Panc1 (cell line): ENCODE data around the gene PRKCG. TPM values are rescaled to one million over a fixed set of nuclear protein-coding genes. Genes with fewer than 3 reads are reported as not detected.

ENCODE experiments used
- ATAC-seq: fragments of 200-7000 bp; cut with Tn5 transposase; 2 replicates; pipeline ENCODE4 v1.9.1; 2020; ENCODE audit warnings: mild to moderate bottlenecking, moderate library complexity
- BruUV-seq: library from RNA; stranded (reverse); fragments of 400-500 nt; replicated peaks from 2 replicates; lab custom pipeline; 2021; lab: Mats Ljungman, UMichigan
- CTCF ChIA-PET: fragments of 300-600 bp; sonication (Branson Sonifier 250); formaldehyde crosslinking; loops from one replicate; lab custom pipeline; 2022; ENCODE audit warnings: antibody characterized with exemption; lab: Charles Lee
- POLR2A ChIA-PET: fragments of 300-600 bp; sonication (Branson Sonifier 250); formaldehyde crosslinking; loops from one replicate; lab custom pipeline; 2022; ENCODE audit warnings: antibody characterized with exemption; lab: Charles Lee
- DNase-seq: peaks from one replicate; pipeline ENCODE4 v3.0.0-alpha.2; 2010; ENCODE audit warnings: low read depth, low spot score
- H3K27ac ChIP-seq: 2 replicates; pipeline ENCODE4 v1.5.1; 2011; ENCODE audit warnings: mild to moderate bottlenecking, low read length, inconsistent platforms
- H3K27me3 ChIP-seq: fragments of 200-500 bp; sonication (Bioruptor generic); 2 replicates; pipeline ENCODE4 v1.6.0; 2014; ENCODE audit warnings: low read length, inconsistent platforms; ENCODE audit not compliant: control insufficient read depth, insufficient read depth
- H3K36me3 ChIP-seq: fragments of 200-500 bp; sonication (Bioruptor generic); 2 replicates; pipeline ENCODE4 v1.5.1; 2014; ENCODE audit warnings: inconsistent platforms, mild to moderate bottlenecking, low read length, moderate library complexity; ENCODE audit not compliant: control insufficient read depth, insufficient read depth
- H3K4me1 ChIP-seq: 2 replicates; pipeline ENCODE4 v1.5.1; 2011; ENCODE audit warnings: inconsistent platforms, mild to moderate bottlenecking, low read length, moderate library complexity; ENCODE audit not compliant: control insufficient read depth, insufficient read depth
- H3K4me3 ChIP-seq, 2 experiments: 2 replicates each; pipeline ENCODE4 v1.5.1; 2011 to 2012; ENCODE audit warnings: low read depth in 2 of 2, low read length in 2 of 2, mild to moderate bottlenecking in 2 of 2, inconsistent platforms in 1 of 2, moderate library complexity in 1 of 2
- H3K9me3 ChIP-seq: fragments of 200-500 bp; sonication (Bioruptor generic); 2 replicates; pipeline ENCODE4 v1.5.1; 2014; ENCODE audit warnings: low read depth, mild to moderate bottlenecking, inconsistent platforms, low read length, moderate library complexity; ENCODE audit not compliant: control insufficient read depth, insufficient read depth
- POLR2AphosphoS5 ChIP-seq: IDR thresholded peaks from 2 replicates; pipeline ENCODE4 v1.6.1; 2012; ENCODE audit warnings: mild to moderate bottlenecking, low read depth, low read length, moderate library complexity
- SIN3A ChIP-seq: IDR thresholded peaks from 2 replicates; pipeline ENCODE4 v1.6.1; 2012; ENCODE audit warnings: low read depth, mild to moderate bottlenecking, low read length, moderate library complexity, borderline replicate concordance; ENCODE audit not compliant: insufficient read depth
- TCF7L2 ChIP-seq: IDR thresholded peaks from 2 replicates; pipeline ENCODE4 v1.6.1; 2011; ENCODE audit warnings: mild to moderate bottlenecking, low read depth, low read length, inconsistent platforms
- in situ Hi-C: cut with HindIII; loops from 2 replicates; pipeline ENCODE4 v1.10.0; 2016; ENCODE audit warnings: low sequenced_read_pairs, low pct_unique_long_range_greater_than_20kb
- intact Hi-C: fragments of 100-400 bp; cut with micrococcal nuclease; formaldehyde crosslinking; loops from one replicate; pipeline ENCODE4 v1.10.0; 2022; ENCODE audit not compliant: unreplicated experiment
- total RNA-seq: library from RNA; stranded (reverse); gene quantifications from one replicate; pipeline ENCODE4 v1.2.1, GENCODE V29; 2021; ENCODE audit not compliant: unreplicated experiment
- TF ChIP-seq, protein P1 (sequence below), 2 experiments: IDR thresholded peaks; 2 replicates each; pipeline ENCODE4 v1.6.1; 2011 to 2012; ENCODE audit warnings: low read depth in 2 of 2, control low read depth in 1 of 2, low read length in 1 of 2, mild to moderate bottlenecking in 1 of 2, moderate library complexity in 1 of 2; ENCODE audit not compliant: insufficient read depth in 1 of 2
- TF ChIP-seq, protein P2 (sequence below): fragments of 450-650 bp; IDR thresholded peaks from 2 replicates; pipeline ENCODE4 v1.5.1; 2017; ENCODE audit warnings: mild to moderate bottlenecking

Gene PRKCG
- total RNA-seq, 1 experiment from 2014 or later, result 2.5 TPM

DNA sequence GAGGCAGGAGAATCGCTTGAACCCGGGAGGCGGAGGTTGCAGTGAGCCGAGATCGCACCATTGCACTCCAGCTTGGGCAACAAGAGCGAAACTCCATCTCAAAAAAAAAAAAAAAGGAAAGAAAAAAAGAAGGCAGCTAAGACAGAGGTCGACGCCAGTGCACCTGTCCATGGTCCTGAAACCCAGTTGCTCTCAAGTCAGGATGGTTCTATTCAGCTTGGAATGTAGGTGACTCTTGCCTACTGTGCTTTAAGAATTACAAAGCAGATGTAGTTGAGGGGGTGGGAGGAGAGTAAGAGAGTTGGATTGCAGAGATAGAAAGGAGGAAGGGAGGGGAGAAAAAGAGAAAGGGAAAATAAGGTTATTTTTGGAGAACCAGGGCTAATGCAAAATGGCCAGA, 45.7 kb downstream of the PRKCG start:
- Histone ChIP-seq H3K4me1 (no peaks in the 10 kb centered on the region), H3K9me3 (no peaks in the 10 kb centered on the region), H3K4me3 (no peak overlapping the region), H3K36me3 (no peaks in the 10 kb centered on the region), H3K27ac (no peak overlapping the region), H3K27me3 (no peaks in the 10 kb centered on the region)
- no TSS peak for BruUV-seq
- peak; percentile 78 for ATAC-seq
- no peak for DNase-seq
- intact Hi-C loops, result no loop called here
- ChIA-PET POLR2A (no interaction called here), CTCF (no interaction called here)
- in situ Hi-C loops, result no loop called here
- TF ChIP-seq POLR2AphosphoS5 (no peak), TCF7L2 (no peak), SIN3A (no peak)
- TF ChIP-seq, protein P1, sequence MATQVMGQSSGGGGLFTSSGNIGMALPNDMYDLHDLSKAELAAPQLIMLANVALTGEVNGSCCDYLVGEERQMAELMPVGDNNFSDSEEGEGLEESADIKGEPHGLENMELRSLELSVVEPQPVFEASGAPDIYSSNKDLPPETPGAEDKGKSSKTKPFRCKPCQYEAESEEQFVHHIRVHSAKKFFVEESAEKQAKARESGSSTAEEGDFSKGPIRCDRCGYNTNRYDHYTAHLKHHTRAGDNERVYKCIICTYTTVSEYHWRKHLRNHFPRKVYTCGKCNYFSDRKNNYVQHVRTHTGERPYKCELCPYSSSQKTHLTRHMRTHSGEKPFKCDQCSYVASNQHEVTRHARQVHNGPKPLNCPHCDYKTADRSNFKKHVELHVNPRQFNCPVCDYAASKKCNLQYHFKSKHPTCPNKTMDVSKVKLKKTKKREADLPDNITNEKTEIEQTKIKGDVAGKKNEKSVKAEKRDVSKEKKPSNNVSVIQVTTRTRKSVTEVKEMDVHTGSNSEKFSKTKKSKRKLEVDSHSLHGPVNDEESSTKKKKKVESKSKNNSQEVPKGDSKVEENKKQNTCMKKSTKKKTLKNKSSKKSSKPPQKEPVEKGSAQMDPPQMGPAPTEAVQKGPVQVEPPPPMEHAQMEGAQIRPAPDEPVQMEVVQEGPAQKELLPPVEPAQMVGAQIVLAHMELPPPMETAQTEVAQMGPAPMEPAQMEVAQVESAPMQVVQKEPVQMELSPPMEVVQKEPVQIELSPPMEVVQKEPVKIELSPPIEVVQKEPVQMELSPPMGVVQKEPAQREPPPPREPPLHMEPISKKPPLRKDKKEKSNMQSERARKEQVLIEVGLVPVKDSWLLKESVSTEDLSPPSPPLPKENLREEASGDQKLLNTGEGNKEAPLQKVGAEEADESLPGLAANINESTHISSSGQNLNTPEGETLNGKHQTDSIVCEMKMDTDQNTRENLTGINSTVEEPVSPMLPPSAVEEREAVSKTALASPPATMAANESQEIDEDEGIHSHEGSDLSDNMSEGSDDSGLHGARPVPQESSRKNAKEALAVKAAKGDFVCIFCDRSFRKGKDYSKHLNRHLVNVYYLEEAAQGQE (IDR thresholded peaks at IDR 0.05; ENCODE audit: insufficient read depth in 1 of 2, low read depth in 2 of 2, low read length in 1 of 2), result peak; percentile 95 to 98
- TF ChIP-seq, protein P2, sequence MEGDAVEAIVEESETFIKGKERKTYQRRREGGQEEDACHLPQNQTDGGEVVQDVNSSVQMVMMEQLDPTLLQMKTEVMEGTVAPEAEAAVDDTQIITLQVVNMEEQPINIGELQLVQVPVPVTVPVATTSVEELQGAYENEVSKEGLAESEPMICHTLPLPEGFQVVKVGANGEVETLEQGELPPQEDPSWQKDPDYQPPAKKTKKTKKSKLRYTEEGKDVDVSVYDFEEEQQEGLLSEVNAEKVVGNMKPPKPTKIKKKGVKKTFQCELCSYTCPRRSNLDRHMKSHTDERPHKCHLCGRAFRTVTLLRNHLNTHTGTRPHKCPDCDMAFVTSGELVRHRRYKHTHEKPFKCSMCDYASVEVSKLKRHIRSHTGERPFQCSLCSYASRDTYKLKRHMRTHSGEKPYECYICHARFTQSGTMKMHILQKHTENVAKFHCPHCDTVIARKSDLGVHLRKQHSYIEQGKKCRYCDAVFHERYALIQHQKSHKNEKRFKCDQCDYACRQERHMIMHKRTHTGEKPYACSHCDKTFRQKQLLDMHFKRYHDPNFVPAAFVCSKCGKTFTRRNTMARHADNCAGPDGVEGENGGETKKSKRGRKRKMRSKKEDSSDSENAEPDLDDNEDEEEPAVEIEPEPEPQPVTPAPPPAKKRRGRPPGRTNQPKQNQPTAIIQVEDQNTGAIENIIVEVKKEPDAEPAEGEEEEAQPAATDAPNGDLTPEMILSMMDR, result no peak

- ChIA-PET POLR2A (interaction anchor here (0.6 to 0.7 kb wide), 3 partner anchors 11 to 95 kb away, joined by 3 to 4 read pairs (median 4); no protein-coding TSS in a partner anchor), CTCF (interaction anchor here (0.6 kb wide), 1 partner anchor 30 kb away, joined by 4 read pairs; no protein-coding TSS in a partner anchor)
- ATAC-seq (no peak), DNase-seq (no peak)
- no peaks in the 10 kb centered on the region for H3K4me1 ChIP-seq
- H3K9me3 ChIP-seq, result no peaks in the 10 kb centered on the region
- BruUV-seq, result no TSS peak
- in situ Hi-C loops (no loop called here), intact Hi-C loops (no loop called here)
- no peak for TF ChIP-seq TCF7L2
- no peaks in the 10 kb centered on the region for H3K36me3 ChIP-seq
- H3K4me3 ChIP-seq, result no peak overlapping the region
- H3K27me3 ChIP-seq, result no peaks in the 10 kb centered on the region
- H3K27ac ChIP-seq, result no peak overlapping the region
Measured at GRCh38 chr19:53936029-53936428, 54.0 kb downstream of the PRKCG start.

- Histone ChIP-seq H3K36me3 (no peaks in the 10 kb centered on the region), H3K4me3 (no peak overlapping the region), H3K9me3 (no peaks in the 10 kb centered on the region), H3K27me3 (no peaks in the 10 kb centered on the region), H3K4me1 (peaks cover 7% of the 10 kb centered on the region; the same call in 1 of the 2 replicates), H3K27ac (no peak overlapping the region)
- in situ Hi-C loops (no loop called here), intact Hi-C loops (no loop called here)
- ATAC-seq (peak; percentile 46; the same call in 1 of the 2 replicates), DNase-seq (no peak)
- BruUV-seq, result no TSS peak
- ChIA-PET POLR2A (interaction anchor here (0.6 kb wide), 2 partner anchors 59 to 75 kb away, joined by 6 to 8 read pairs; partner anchors contain the start of gene MYADM), CTCF (interaction anchor here (0.5 to 0.6 kb wide), 2 partner anchors 88 to 196 kb away, joined by 3 to 4 read pairs; no protein-coding TSS in a partner anchor)
- TF ChIP-seq, protein P2, result no peak; the same call in 1 of the 2 replicates
- TF ChIP-seq, protein P1 (IDR thresholded peaks at IDR 0.05; ENCODE audit: insufficient read depth in 1 of 2, low read depth in 2 of 2, low read length in 1 of 2), result no peak
- TF ChIP-seq SIN3A, result no peak
- TF ChIP-seq POLR2AphosphoS5, result no peak
- TF ChIP-seq TCF7L2, result no peak
Measured at GRCh38 chr19:53942001-53942786, 60.2 kb downstream of the PRKCG start.
